ENCODE results near the gene CACNA1S. TPM values are rescaled to one million over a fixed set of nuclear protein-coding genes. Genes with fewer than 3 reads are reported as not detected.

CACNA1S gene
- total and polyA plus RNA-seq, 2 of the 4 experiments (the other 2 are of a cell fraction), result not detected

DNA sequence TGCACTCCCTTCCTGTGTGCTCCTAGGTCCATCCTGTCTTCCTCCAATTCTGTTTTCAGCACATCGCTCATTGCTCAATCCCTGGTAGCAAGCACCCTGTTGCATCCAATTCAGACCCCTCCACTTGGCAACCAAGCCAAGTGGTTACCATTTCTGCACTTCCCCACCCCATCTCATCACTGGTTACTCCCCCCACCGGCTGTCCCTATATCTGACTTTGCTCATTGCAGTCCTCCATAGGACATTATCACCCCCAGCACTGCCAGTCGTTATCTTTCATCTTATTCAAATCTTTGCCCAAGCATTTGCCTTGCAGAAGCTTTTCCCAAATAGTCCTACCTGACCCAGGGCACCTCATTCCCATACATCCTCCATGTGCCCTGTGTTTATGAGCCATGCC lies 44.1 kb upstream of the CACNA1S start:
- Histone ChIP-seq H2AK9ac (replicated peaks; ENCODE audit: low read depth, low read length, poor library complexity) (no peak overlapping the region), H3K14ac (replicated peaks; ENCODE audit: low read depth, low read length) (no peak overlapping the region), H3K9me1 (ENCODE audit: insufficient read depth, low read length) (peaks cover 9% of the 10 kb centered on the region; the same call in 1 of the 2 replicates), H3K18ac (ENCODE audit: low read depth, low read length) (no peak overlapping the region), H2AK5ac (ENCODE audit: low read depth, low read length) (no peak overlapping the region), H4K5ac (ENCODE audit: low read depth, low read length) (no peak overlapping the region), H3K27ac (ENCODE audit: insufficient read depth, low read length) (no peak overlapping the region), H3K79me1 (ENCODE audit: low read depth in 1 of 2, low read length in 2 of 2) (peaks cover 15 to 22% of the 10 kb centered on the region in 2 experiments; a peak in 3 of 4 replicates), H3K4me2 (ENCODE audit: low read depth, low read length) (no peak overlapping the region), H2BK20ac (ENCODE audit: low read depth, low read length) (no peak overlapping the region), H2BK120ac (ENCODE audit: low read depth, low read length) (no peak overlapping the region), H3K9ac (ENCODE audit: low read depth, low read length) (no peak overlapping the region), H4K8ac (ENCODE audit: low read depth in 2 of 2, low read length in 2 of 2) (no peak overlapping the region), H2AFZ (replicated peaks; ENCODE audit: low read length, poor library complexity) (no peak overlapping the region), H2BK5ac (ENCODE audit: low read depth, low read length, poor library complexity, severe bottlenecking) (no peak overlapping the region), H3K36me3 (ENCODE audit: control insufficient read depth, insufficient read depth, low read length) (peaks cover 6% of the 10 kb centered on the region), H2BK15ac (ENCODE audit: low read depth, low read length) (no peak overlapping the region), H3K4me1 (ENCODE audit: control insufficient read depth, insufficient read depth, low read length) (no peaks in the 10 kb centered on the region), H3K56ac (ENCODE audit: extremely low read depth, insufficient read depth, low read length) (no peak overlapping the region), H3K23ac (ENCODE audit: low read depth, low read length) (no peak overlapping the region), H3K4me3 (ENCODE audit: insufficient read depth, low read depth, low read length) (no peak overlapping the region), H4K20me1 (ENCODE audit: insufficient read depth, low read length) (no peaks in the 10 kb centered on the region), H4K91ac (ENCODE audit: insufficient read depth, low read depth, low read length) (no peak overlapping the region), H3K9me3 (ENCODE audit: control insufficient read depth, insufficient read depth, low read length) (no peaks in the 10 kb centered on the region), H3K4ac (ENCODE audit: low read depth, low read length) (no peak overlapping the region), H3K27me3 (ENCODE audit: control insufficient read depth, insufficient read depth, low read length) (peaks cover 23% of the 10 kb centered on the region)
- dilution Hi-C loops (cut with HindIII; ENCODE audit: low sequenced_read_pairs, unreplicated experiment) (no loop called here), in situ Hi-C loops (cut with MboI; ENCODE audit: low sequenced_read_pairs) (no loop called here), intact Hi-C loops (cut with micrococcal nuclease) (no loop called here)
- TF ChIP-seq RCOR1 (IDR thresholded peaks at IDR 0.05; ENCODE audit: insufficient replicate concordance, low read length), result no peak
- TF ChIP-seq, protein P1, sequence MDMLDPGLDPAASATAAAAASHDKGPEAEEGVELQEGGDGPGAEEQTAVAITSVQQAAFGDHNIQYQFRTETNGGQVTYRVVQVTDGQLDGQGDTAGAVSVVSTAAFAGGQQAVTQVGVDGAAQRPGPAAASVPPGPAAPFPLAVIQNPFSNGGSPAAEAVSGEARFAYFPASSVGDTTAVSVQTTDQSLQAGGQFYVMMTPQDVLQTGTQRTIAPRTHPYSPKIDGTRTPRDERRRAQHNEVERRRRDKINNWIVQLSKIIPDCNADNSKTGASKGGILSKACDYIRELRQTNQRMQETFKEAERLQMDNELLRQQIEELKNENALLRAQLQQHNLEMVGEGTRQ (IDR thresholded peaks at IDR 0.05; ENCODE audit: low read depth, low read length), result no peak
- no peak for TF ChIP-seq BHLHE40 (IDR thresholded peaks at IDR 0.05; ENCODE audit: low read depth, low read length)
- no peak for TF ChIP-seq FOS (IDR thresholded peaks at IDR 0.05; ENCODE audit: low read depth, low read length)
- TF ChIP-seq RAD21 (IDR thresholded peaks at IDR 0.05; ENCODE audit: low read length), result no peak
- no peak for TF ChIP-seq MXI1 (IDR thresholded peaks at IDR 0.05; ENCODE audit: borderline replicate concordance, low read depth, low read length)
- TF ChIP-seq MAFK (IDR thresholded peaks at IDR 0.05; ENCODE audit: low read depth, low read length), result no peak
- TF ChIP-seq, protein P2, sequence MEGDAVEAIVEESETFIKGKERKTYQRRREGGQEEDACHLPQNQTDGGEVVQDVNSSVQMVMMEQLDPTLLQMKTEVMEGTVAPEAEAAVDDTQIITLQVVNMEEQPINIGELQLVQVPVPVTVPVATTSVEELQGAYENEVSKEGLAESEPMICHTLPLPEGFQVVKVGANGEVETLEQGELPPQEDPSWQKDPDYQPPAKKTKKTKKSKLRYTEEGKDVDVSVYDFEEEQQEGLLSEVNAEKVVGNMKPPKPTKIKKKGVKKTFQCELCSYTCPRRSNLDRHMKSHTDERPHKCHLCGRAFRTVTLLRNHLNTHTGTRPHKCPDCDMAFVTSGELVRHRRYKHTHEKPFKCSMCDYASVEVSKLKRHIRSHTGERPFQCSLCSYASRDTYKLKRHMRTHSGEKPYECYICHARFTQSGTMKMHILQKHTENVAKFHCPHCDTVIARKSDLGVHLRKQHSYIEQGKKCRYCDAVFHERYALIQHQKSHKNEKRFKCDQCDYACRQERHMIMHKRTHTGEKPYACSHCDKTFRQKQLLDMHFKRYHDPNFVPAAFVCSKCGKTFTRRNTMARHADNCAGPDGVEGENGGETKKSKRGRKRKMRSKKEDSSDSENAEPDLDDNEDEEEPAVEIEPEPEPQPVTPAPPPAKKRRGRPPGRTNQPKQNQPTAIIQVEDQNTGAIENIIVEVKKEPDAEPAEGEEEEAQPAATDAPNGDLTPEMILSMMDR (conservative IDR thresholded peaks at IDR 0.05; ENCODE audit: low read depth, low read length), result no peak
- TF ChIP-seq CHD1 (IDR thresholded peaks at IDR 0.05; ENCODE audit: low read depth, low read length), result no peak
- TF ChIP-seq NFE2L2 (IDR thresholded peaks at IDR 0.05; ENCODE audit: low read depth, low read length), result no peak
- TF ChIP-seq, protein P3, sequence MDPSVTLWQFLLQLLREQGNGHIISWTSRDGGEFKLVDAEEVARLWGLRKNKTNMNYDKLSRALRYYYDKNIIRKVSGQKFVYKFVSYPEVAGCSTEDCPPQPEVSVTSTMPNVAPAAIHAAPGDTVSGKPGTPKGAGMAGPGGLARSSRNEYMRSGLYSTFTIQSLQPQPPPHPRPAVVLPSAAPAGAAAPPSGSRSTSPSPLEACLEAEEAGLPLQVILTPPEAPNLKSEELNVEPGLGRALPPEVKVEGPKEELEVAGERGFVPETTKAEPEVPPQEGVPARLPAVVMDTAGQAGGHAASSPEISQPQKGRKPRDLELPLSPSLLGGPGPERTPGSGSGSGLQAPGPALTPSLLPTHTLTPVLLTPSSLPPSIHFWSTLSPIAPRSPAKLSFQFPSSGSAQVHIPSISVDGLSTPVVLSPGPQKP (IDR thresholded peaks at IDR 0.05; ENCODE audit: borderline replicate concordance, low read depth, low read length), result no peak
- no peak for TF ChIP-seq CEBPB (IDR thresholded peaks at IDR 0.05; ENCODE audit: low read depth, low read length)
- TF ChIP-seq RFX5 (IDR thresholded peaks at IDR 0.05; ENCODE audit: low read depth, low read length), result no peak
- no peak for TF ChIP-seq POLR2A (IDR thresholded peaks at IDR 0.05; ENCODE audit: low read depth, low read length)
- TF ChIP-seq MAZ (IDR thresholded peaks at IDR 0.05; ENCODE audit: borderline replicate concordance, low read depth, low read length), result no peak
- TF ChIP-seq SMC3 (IDR thresholded peaks at IDR 0.05; ENCODE audit: low read depth, low read length), result no peak
- DNase-seq, result no peak
- POLR2A ChIA-PET (ENCODE audit: unreplicated experiment), result no interaction called here
- CTCF ChIA-PET, result no interaction called here
- no peak for ATAC-seq (ENCODE audit: low read depth)
- WGBS, 2 experiments (ENCODE audit: extremely low coverage in 2 of 2, insufficient read length in 1 of 2), result 79% methylated on average over 3 of the region's 3 CpGs; no CpG with 5 or more reads in 1 of the 2 experiments
- BruUV-seq (replicated peaks), result no TSS peak

Data from IMR-90 (cell line).